ENCODE results near the gene AGR2. TPM values are rescaled to one million over a fixed set of nuclear protein-coding genes. Genes with fewer than 3 reads are reported as not detected.

Gene AGR2
- total RNA-seq, 1 experiment from 2014 or later = not detected

DNA sequence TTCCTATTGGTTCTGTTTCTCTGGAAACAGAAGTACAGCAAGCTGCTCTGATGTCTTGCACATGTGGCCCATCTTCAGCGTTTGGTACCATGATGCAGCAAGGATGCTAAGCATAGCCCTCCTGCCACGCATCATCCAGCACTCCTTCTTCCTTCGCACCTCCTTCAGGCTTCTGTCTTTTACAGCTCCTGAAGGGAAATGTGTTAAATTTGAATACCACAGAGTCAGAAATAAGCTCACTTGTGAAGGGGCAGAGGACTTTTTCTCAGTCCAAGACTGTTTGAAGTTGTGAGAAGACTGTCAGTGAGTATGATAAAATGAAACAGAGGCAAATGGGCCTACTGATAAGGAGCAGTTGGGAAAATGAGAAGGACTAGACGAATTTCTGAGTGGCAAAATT, 30.5 kb downstream of the AGR2 start:
- H3K23ac ChIP-seq (ENCODE audit: insufficient read length, low read depth, low read length) = no peak overlapping the region
- H3K79me2 ChIP-seq (ENCODE audit: insufficient read depth, low read length) = no peaks in the 10 kb centered on the region
- H3K79me1 ChIP-seq (ENCODE audit: insufficient read depth, low read depth, low read length, poor library complexity, severe bottlenecking) = no peaks in the 10 kb centered on the region
- WGBS (ENCODE audit: extremely low coverage, insufficient read length, low lambda C conversion rate) = no CpG with 5 or more reads among the region's 4 CpGs
- no peak overlapping the region for H2BK20ac ChIP-seq (ENCODE audit: low read depth, low read length, poor library complexity, severe bottlenecking)
- H3K4me3 Mint-ChIP-seq = no peak overlapping the region
- no peaks in the 10 kb centered on the region for H3K27me3 ChIP-seq (ENCODE audit: insufficient read depth, low read length)
- H2AK5ac ChIP-seq (ENCODE audit: insufficient read length, low read length) = no peak overlapping the region
- H3K9ac ChIP-seq (ENCODE audit: extremely low read depth, insufficient read length, low read length) = no peak overlapping the region
- no peak overlapping the region for H3K56ac ChIP-seq (ENCODE audit: insufficient read length, low read depth, low read length)
- H4K8ac ChIP-seq (replicated peaks; ENCODE audit: insufficient read length, low read depth, low read length) = no peak overlapping the region
- H2BK12ac ChIP-seq (ENCODE audit: insufficient read length, low read depth, low read length) = no peak overlapping the region
- H4K5ac ChIP-seq (ENCODE audit: insufficient read length, low read depth, low read length) = no peak overlapping the region
- no peaks in the 10 kb centered on the region for H3K9me3 ChIP-seq (ENCODE audit: control insufficient read depth, low read depth, low read length)
- no peak overlapping the region for H2AFZ ChIP-seq (ENCODE audit: low read length)
- H3K18ac ChIP-seq (ENCODE audit: insufficient read length, low read depth, low read length) = no peak overlapping the region
- DNase-seq = no peak
- H3K27me3 Mint-ChIP-seq (ENCODE audit: low read depth) = no peaks in the 10 kb centered on the region
- H3K4me1 Mint-ChIP-seq = peaks cover 32 to 35% of the 10 kb centered on the region in 2 experiments
- H3K4me1 ChIP-seq (ENCODE audit: insufficient read depth, low read length) = no peaks in the 10 kb centered on the region; the same call in 1 of the 2 replicates
- no peaks in the 10 kb centered on the region for H4K20me1 ChIP-seq (ENCODE audit: control insufficient read depth, insufficient read depth, insufficient read length)
- no peaks in the 10 kb centered on the region for H3K9me3 Mint-ChIP-seq
- H3K27ac Mint-ChIP-seq = peak overlapping the region in 1 of 3 experiments; percentile 66; a peak in 1 of 7 replicates
- H3T11ph ChIP-seq (ENCODE audit: low read length) = no peak overlapping the region
- H3K27ac ChIP-seq (ENCODE audit: insufficient read length, low read depth, low read length) = no peak overlapping the region
- H3K36me3 Mint-ChIP-seq (ENCODE audit: insufficient read depth in 1 of 3, low read depth in 3 of 3) = no peaks in the 10 kb centered on the region
- no peak overlapping the region for H2BK15ac ChIP-seq (ENCODE audit: low read depth, low read length)
- no peak overlapping the region for H3K4me2 ChIP-seq (ENCODE audit: insufficient read depth, insufficient read length, low read length)
- no peak overlapping the region for H3K4ac ChIP-seq (ENCODE audit: low read depth, low read length)
- no peaks in the 10 kb centered on the region for H3K23me2 ChIP-seq (ENCODE audit: insufficient read length, low read depth, low read length, poor library complexity, severe bottlenecking)
- H2BK120ac ChIP-seq (ENCODE audit: low read depth, low read length, poor library complexity, severe bottlenecking) = no peak overlapping the region
- no peak overlapping the region for H4K91ac ChIP-seq (ENCODE audit: insufficient read length, low read depth, low read length)
- TF ChIP-seq, protein P1, sequence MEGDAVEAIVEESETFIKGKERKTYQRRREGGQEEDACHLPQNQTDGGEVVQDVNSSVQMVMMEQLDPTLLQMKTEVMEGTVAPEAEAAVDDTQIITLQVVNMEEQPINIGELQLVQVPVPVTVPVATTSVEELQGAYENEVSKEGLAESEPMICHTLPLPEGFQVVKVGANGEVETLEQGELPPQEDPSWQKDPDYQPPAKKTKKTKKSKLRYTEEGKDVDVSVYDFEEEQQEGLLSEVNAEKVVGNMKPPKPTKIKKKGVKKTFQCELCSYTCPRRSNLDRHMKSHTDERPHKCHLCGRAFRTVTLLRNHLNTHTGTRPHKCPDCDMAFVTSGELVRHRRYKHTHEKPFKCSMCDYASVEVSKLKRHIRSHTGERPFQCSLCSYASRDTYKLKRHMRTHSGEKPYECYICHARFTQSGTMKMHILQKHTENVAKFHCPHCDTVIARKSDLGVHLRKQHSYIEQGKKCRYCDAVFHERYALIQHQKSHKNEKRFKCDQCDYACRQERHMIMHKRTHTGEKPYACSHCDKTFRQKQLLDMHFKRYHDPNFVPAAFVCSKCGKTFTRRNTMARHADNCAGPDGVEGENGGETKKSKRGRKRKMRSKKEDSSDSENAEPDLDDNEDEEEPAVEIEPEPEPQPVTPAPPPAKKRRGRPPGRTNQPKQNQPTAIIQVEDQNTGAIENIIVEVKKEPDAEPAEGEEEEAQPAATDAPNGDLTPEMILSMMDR (conservative IDR thresholded peaks at IDR 0.05) = no peak
- H3K14ac ChIP-seq (ENCODE audit: insufficient read depth, low read length) = no peak overlapping the region
- no peak overlapping the region for H2BK5ac ChIP-seq (ENCODE audit: insufficient read length, low read length)
